SK-N-MC (cell line): Measurements from ENCODE around the gene TPO.

Source experiments
- EZH2 ChIP-seq: fragments of 200-600 bp; sonication (generic); IDR thresholded peaks from one replicate; pipeline ENCODE4 v1.6.1; 2017; ENCODE audit warnings: antibody characterized with exemption
- FOXP2 ChIP-seq: optimal IDR thresholded peaks from 2 replicates; pipeline ENCODE3; 2011; ENCODE audit warnings: mild to moderate bottlenecking, moderate library complexity; ENCODE audit not compliant: insufficient read depth; ENCODE audit errors: extremely low read length, control extremely low read depth
- POLR2AphosphoS5 ChIP-seq: IDR thresholded peaks from 2 replicates; pipeline ENCODE4 v1.6.1; 2012; ENCODE audit warnings: mild to moderate bottlenecking, low read depth, low read length, borderline replicate concordance

DNA sequence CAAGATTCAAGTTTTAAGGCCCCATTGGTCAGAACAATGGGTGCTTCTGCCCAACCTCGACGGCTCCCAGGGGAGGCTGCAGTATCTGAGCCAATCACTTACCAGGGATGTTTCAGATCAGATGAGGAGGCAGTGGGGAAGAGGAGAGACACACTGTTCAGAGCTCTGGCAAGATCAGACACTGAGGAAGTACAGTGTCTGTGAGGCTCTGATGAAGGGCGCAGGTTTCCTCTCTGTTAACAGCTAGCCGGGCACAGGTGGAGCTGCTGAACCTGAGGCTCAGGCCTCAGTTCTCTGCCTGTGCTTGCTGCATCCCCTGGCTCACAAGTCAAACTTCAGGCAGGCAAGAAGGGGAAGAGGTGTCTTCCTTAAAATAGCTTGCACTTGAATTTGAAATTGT, 69.7 kb downstream of the TPO start:
- no peak for TF ChIP-seq POLR2AphosphoS5
- no peak for TF ChIP-seq EZH2
- no peak for TF ChIP-seq FOXP2
